Neural cell (in vitro differentiated cells): ENCODE results near the gene ADSL. TPM values are rescaled to one million over a fixed set of nuclear protein-coding genes. Genes with fewer than 3 reads are reported as not detected.

Experiments
- H2AFZ ChIP-seq: fragments of 200-600, 300-800 bp; sonication (generic), shearing (Covaris generic); 2 replicates; pipeline ENCODE4 v1.6.0; 2014; ENCODE audit warnings: low read depth, mild to moderate bottlenecking, antibody characterized with exemption, low read length, moderate library complexity
- H3F3A ChIP-seq: fragments of 200-600 bp; shearing (Covaris generic); 2 replicates; pipeline ENCODE4 v1.6.1; 2016; ENCODE audit warnings: mild to moderate bottlenecking, moderate library complexity, mixed read lengths, antibody characterized with exemption, low read length; ENCODE audit not compliant: insufficient read depth, poor library complexity, severe bottlenecking
- H3K27ac ChIP-seq: fragments of 200-600, 300-800 bp; sonication (generic), shearing (Covaris generic); 2 replicates; pipeline ENCODE4 v1.5.1; 2014; ENCODE audit warnings: mild to moderate bottlenecking, low read length, moderate library complexity
- H3K27me3 ChIP-seq: fragments of 300-800, 200-600 bp; sonication (generic), shearing (Covaris generic); 2 replicates; pipeline ENCODE4 v1.6.0; 2014; ENCODE audit warnings: mild to moderate bottlenecking, low read depth, low read length, moderate library complexity; ENCODE audit not compliant: insufficient read depth
- H3K36me3 ChIP-seq: fragments of 300-800, 200-600 bp; sonication (generic), shearing (Covaris generic); 2 replicates; pipeline ENCODE4 v1.5.1; 2014; ENCODE audit warnings: mild to moderate bottlenecking, antibody characterized with exemption, low read length, moderate library complexity; ENCODE audit not compliant: insufficient read depth
- H3K4me2 ChIP-seq: fragments of 300-800, 200-600 bp; sonication (generic), shearing (Covaris generic); 2 replicates; pipeline ENCODE4 v1.6.0; 2014; ENCODE audit warnings: mild to moderate bottlenecking, low read length
- H3K4me3 ChIP-seq: fragments of 300-800, 200-600 bp; sonication (generic), shearing (Covaris generic); 2 replicates; pipeline ENCODE4 v1.5.1; 2014; ENCODE audit warnings: mild to moderate bottlenecking, low read length, moderate library complexity
- H3K79me2 ChIP-seq: fragments of 200-600 bp; shearing (Covaris generic); replicated peaks from 2 replicates; pipeline ENCODE4 v1.6.0; 2014; ENCODE audit warnings: mild to moderate bottlenecking, low read length, moderate library complexity; ENCODE audit not compliant: insufficient read depth
- H3K9ac ChIP-seq: fragments of 300-800, 200-600 bp; sonication (generic), shearing (Covaris generic); 2 replicates; pipeline ENCODE4 v1.6.1; 2016; ENCODE audit warnings: mild to moderate bottlenecking, low read length, mixed read lengths
- H3K9me2 ChIP-seq: fragments of 200-600 bp; shearing (Covaris generic); 2 replicates; pipeline ENCODE4 v1.6.1; 2016; ENCODE audit warnings: mild to moderate bottlenecking, low read length, mixed read lengths; ENCODE audit not compliant: insufficient read depth
- H3K9me3 ChIP-seq: fragments of 200-600, 300-800 bp; sonication (generic), shearing (Covaris generic); 2 replicates; pipeline ENCODE4 v1.6.1; 2016; ENCODE audit warnings: mild to moderate bottlenecking, mixed run types, low read length, moderate library complexity, mixed read lengths
- H4K20me1 ChIP-seq: fragments of 200-600 bp; shearing (Covaris generic); 2 replicates; pipeline ENCODE4 v1.6.1; 2016; ENCODE audit warnings: mild to moderate bottlenecking, mixed run types; ENCODE audit not compliant: insufficient read depth
- EP300 ChIP-seq: fragments of 450-650 bp; conservative IDR thresholded peaks from 2 replicates; pipeline ENCODE4 v1.6.1; 2014; ENCODE audit warnings: antibody characterized with exemption, mild to moderate bottlenecking, moderate library complexity; ENCODE audit not compliant: poor library complexity, severe bottlenecking
- EZH2 ChIP-seq: fragments of 200-600, 300-800 bp; shearing (Covaris generic), sonication (generic); IDR thresholded peaks from 2 replicates; pipeline ENCODE4 v1.6.1; 2014; ENCODE audit warnings: antibody characterized with exemption, low read length, borderline replicate concordance, mild to moderate bottlenecking; ENCODE audit not compliant: insufficient read depth, poor library complexity, severe bottlenecking
- MXI1 ChIP-seq: fragments of 450-650 bp; conservative IDR thresholded peaks from 2 replicates; pipeline ENCODE4 v1.6.1; 2014; ENCODE audit warnings: antibody characterized with exemption, mild to moderate bottlenecking; ENCODE audit not compliant: poor library complexity, severe bottlenecking
- POLR2AphosphoS5 ChIP-seq: IDR thresholded peaks from 2 replicates; pipeline ENCODE4 v1.6.1; 2012
- RAD21 ChIP-seq: fragments of 450-650 bp; conservative IDR thresholded peaks from 2 replicates; pipeline ENCODE4 v1.6.1; 2014; ENCODE audit warnings: antibody characterized with exemption, mild to moderate bottlenecking, moderate library complexity
- SMC3 ChIP-seq: fragments of 450-650 bp; conservative IDR thresholded peaks from 2 replicates; pipeline ENCODE4 v1.6.1; 2014; ENCODE audit warnings: antibody characterized with exemption, mild to moderate bottlenecking, moderate library complexity; ENCODE audit not compliant: poor library complexity
- TAF1 ChIP-seq: IDR thresholded peaks from 2 replicates; pipeline ENCODE4 v1.6.1; 2012; ENCODE audit warnings: low read depth
- polyA plus RNA-seq: library from polyadenylated mRNA; depleted of rRNA; stranded (reverse); fragments of >200 nt; gene quantifications from 2 replicates; pipeline ENCODE4 v1.2.3, GENCODE V29; 2014
- TF ChIP-seq, protein P1 (sequence below): fragments of 450-650 bp; IDR thresholded peaks from 2 replicates; pipeline ENCODE4 v1.5.1; 2014; ENCODE audit warnings: antibody characterized with exemption, mild to moderate bottlenecking, moderate library complexity; ENCODE audit not compliant: poor library complexity, severe bottlenecking
- TF ChIP-seq, protein P2 (sequence below): IDR thresholded peaks from 2 replicates; pipeline ENCODE4 v1.6.1; 2012; ENCODE audit warnings: borderline replicate concordance

Gene ADSL
- polyA plus RNA-seq, 1 donor from 2014 or later = 112 TPM

DNA sequence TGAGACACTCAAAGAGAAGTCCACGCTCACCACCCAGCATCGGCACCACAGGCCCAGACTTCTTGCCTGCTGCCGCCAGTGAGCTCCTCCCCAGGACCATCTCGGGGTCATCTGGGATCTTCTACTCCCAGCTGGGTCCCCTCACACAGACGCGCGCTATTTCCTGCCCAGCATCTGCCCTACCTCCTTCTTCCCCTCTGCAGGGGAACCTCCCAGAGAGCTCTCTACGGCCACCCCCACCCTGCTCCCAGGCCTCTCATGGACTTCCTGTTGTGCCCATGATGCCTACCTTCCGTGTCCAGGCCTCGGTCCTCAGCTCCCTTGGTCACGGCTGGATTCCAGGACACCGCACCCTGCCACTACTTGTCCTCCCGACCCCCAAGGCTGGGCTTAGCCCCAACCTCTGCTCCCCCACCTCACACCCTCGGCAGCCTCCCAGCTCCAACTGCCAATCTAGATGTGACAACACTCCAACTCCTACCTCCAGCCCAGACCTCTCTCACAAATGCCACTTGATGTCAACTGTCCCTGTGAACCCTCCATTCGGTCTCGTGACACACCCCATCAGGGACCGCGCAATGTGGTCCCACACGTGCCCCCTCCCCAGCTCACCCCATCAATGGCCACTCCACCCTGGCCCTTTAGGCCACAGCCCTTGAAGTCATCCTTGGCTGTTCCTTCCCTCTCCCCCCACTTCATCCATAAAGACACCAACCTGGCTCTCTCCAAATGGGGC, 69.4 kb downstream of the ADSL start:
- TF ChIP-seq, protein P1, sequence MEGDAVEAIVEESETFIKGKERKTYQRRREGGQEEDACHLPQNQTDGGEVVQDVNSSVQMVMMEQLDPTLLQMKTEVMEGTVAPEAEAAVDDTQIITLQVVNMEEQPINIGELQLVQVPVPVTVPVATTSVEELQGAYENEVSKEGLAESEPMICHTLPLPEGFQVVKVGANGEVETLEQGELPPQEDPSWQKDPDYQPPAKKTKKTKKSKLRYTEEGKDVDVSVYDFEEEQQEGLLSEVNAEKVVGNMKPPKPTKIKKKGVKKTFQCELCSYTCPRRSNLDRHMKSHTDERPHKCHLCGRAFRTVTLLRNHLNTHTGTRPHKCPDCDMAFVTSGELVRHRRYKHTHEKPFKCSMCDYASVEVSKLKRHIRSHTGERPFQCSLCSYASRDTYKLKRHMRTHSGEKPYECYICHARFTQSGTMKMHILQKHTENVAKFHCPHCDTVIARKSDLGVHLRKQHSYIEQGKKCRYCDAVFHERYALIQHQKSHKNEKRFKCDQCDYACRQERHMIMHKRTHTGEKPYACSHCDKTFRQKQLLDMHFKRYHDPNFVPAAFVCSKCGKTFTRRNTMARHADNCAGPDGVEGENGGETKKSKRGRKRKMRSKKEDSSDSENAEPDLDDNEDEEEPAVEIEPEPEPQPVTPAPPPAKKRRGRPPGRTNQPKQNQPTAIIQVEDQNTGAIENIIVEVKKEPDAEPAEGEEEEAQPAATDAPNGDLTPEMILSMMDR = no peak
- no peak for TF ChIP-seq EP300
- TF ChIP-seq SMC3 = no peak
- no peak for TF ChIP-seq EZH2
- no peak for TF ChIP-seq RAD21
- TF ChIP-seq, protein P2, sequence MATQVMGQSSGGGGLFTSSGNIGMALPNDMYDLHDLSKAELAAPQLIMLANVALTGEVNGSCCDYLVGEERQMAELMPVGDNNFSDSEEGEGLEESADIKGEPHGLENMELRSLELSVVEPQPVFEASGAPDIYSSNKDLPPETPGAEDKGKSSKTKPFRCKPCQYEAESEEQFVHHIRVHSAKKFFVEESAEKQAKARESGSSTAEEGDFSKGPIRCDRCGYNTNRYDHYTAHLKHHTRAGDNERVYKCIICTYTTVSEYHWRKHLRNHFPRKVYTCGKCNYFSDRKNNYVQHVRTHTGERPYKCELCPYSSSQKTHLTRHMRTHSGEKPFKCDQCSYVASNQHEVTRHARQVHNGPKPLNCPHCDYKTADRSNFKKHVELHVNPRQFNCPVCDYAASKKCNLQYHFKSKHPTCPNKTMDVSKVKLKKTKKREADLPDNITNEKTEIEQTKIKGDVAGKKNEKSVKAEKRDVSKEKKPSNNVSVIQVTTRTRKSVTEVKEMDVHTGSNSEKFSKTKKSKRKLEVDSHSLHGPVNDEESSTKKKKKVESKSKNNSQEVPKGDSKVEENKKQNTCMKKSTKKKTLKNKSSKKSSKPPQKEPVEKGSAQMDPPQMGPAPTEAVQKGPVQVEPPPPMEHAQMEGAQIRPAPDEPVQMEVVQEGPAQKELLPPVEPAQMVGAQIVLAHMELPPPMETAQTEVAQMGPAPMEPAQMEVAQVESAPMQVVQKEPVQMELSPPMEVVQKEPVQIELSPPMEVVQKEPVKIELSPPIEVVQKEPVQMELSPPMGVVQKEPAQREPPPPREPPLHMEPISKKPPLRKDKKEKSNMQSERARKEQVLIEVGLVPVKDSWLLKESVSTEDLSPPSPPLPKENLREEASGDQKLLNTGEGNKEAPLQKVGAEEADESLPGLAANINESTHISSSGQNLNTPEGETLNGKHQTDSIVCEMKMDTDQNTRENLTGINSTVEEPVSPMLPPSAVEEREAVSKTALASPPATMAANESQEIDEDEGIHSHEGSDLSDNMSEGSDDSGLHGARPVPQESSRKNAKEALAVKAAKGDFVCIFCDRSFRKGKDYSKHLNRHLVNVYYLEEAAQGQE = no peak
- TF ChIP-seq TAF1 = no peak
- no peak for TF ChIP-seq MXI1
- TF ChIP-seq POLR2AphosphoS5 = no peak
- no peaks in the 10 kb centered on the region for H3K79me2 ChIP-seq
- no peaks in the 10 kb centered on the region for H3K9me2 ChIP-seq
- no peaks in the 10 kb centered on the region for H3K9me3 ChIP-seq
- no peak overlapping the region for H3K4me2 ChIP-seq
- no peaks in the 10 kb centered on the region for H4K20me1 ChIP-seq
- H3F3A ChIP-seq = no peaks in the 10 kb centered on the region
- no peak overlapping the region for H2AFZ ChIP-seq
- H3K4me3 ChIP-seq = no peak overlapping the region
- H3K36me3 ChIP-seq = no peaks in the 10 kb centered on the region
- H3K27ac ChIP-seq = no peak overlapping the region
- no peak overlapping the region for H3K9ac ChIP-seq
- no peaks in the 10 kb centered on the region for H3K27me3 ChIP-seq

DNA sequence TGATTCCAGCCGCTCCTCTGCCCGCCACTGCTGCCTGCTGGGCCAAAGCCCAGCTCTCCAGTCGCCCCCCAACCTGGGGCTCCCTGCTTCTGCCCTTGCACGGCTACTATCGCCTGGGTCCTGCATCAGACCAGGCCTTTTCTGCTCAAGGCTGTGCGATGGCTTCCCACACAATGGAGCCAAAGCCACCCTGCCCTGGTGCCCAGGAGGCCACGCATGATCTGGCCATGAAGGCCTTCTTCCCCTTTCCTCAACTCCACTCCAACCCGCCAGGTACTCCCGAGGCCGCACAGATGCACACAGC, 69.9 kb downstream of the ADSL start:
- H4K20me1 ChIP-seq = no peaks in the 10 kb centered on the region
- no peaks in the 10 kb centered on the region for H3K79me2 ChIP-seq
- no peak overlapping the region for H3K4me3 ChIP-seq
- no peak overlapping the region for H3K4me2 ChIP-seq
- H3K9me2 ChIP-seq = no peaks in the 10 kb centered on the region
- no peak overlapping the region for H3K27ac ChIP-seq
- no peaks in the 10 kb centered on the region for H3K36me3 ChIP-seq
- TF ChIP-seq, protein P2 = no peak
- TF ChIP-seq EZH2 (no peak), RAD21 (no peak), POLR2AphosphoS5 (no peak)
- TF ChIP-seq, protein P1 = no peak
- H2AFZ ChIP-seq = no peak overlapping the region
- no peaks in the 10 kb centered on the region for H3K9me3 ChIP-seq
- no peaks in the 10 kb centered on the region for H3K27me3 ChIP-seq
- no peak overlapping the region for H3K9ac ChIP-seq
- H3F3A ChIP-seq = no peaks in the 10 kb centered on the region
